K562 (cell line): Measurements from ENCODE around the gene POLD4. TPM values are rescaled to one million over a fixed set of nuclear protein-coding genes. Genes with fewer than 3 reads are reported as not detected.

ENCODE experiments used
- CHD4 ChIP-seq: fragments of 200-600 bp; sonication (generic); IDR thresholded peaks from 3 replicates; pipeline ENCODE4 v1.6.1; 2012; ENCODE audit warnings: low read depth, mild to moderate bottlenecking, mixed read lengths, low read length, inconsistent platforms; ENCODE audit not compliant: insufficient read depth, insufficient replicate concordance, poor library complexity, severe bottlenecking
- COPS2 ChIP-seq: fragments of 450-650 bp; conservative IDR thresholded peaks from 2 replicates; pipeline ENCODE4 v1.6.1; 2016; ENCODE audit warnings: mild to moderate bottlenecking, moderate library complexity
- CREB3 ChIP-seq: fragments of 450-650 bp; conservative IDR thresholded peaks from 2 replicates; pipeline ENCODE4 v1.6.1; 2016; ENCODE audit warnings: missing genetic modification characterization, low read depth, mild to moderate bottlenecking, missing compliant biosample characterization, moderate library complexity
- CTCFL ChIP-seq: IDR thresholded peaks from 2 replicates; pipeline ENCODE4 v1.6.1; 2011; ENCODE audit warnings: borderline replicate concordance, low read depth, mild to moderate bottlenecking, moderate library complexity, low read length; ENCODE audit not compliant: insufficient read depth, poor library complexity, severe bottlenecking
- FOXK1 ChIP-seq: sonication (generic); formaldehyde crosslinking; IDR thresholded peaks from 2 replicates; pipeline ENCODE4 v1.8.0; 2022; ENCODE audit warnings: missing genetic modification reagents, mild to moderate bottlenecking, borderline replicate concordance
- MGA ChIP-seq: fragments of 450-650 bp; IDR thresholded peaks from 2 replicates; pipeline ENCODE4 v1.6.1; 2016; ENCODE audit warnings: mild to moderate bottlenecking, moderate library complexity
- TAF15 ChIP-seq: fragments of 200-400 bp; formaldehyde crosslinking; IDR thresholded peaks from 2 replicates; pipeline ENCODE4 v1.6.1; 2017; ENCODE audit warnings: mild to moderate bottlenecking, low read depth, low read length, moderate library complexity
- THRAP3 ChIP-seq: fragments of 450-650 bp; IDR thresholded peaks from 2 replicates; pipeline ENCODE4 v1.6.1; 2016; ENCODE audit warnings: mild to moderate bottlenecking, inconsistent platforms, borderline replicate concordance
- ZNF212 ChIP-seq: fragments of 450-650 bp; formaldehyde crosslinking; IDR thresholded peaks from 2 replicates; pipeline ENCODE4 v1.4.0; 2020; ENCODE audit warnings: mild to moderate bottlenecking
- ZNF77 ChIP-seq: fragments of 250-450 bp; sonication (Bioruptor Pico); IDR thresholded peaks from 2 replicates; pipeline ENCODE4 v1.5.0; 2020
- polyA plus RNA-seq, 8 experiments: library from polyadenylated mRNA; depleted of rRNA in 4 of 8; stranded (reverse) in 5 of 8; unstranded in 3 of 8; fragments of >200 nt; fragmentation: Nextera tagmentation in 2 of 8; fragmentation: Illumina TruSeq in 1 of 8; extraction: Ambion mirVana in 2 of 8; extraction: Trizol in 1 of 8; gene quantifications; 2 replicates each; pipeline versions ENCODE4 v1.2.1 to v1.2.3, GENCODE V29; 2011 to 2014; ENCODE audit warnings: inconsistent platforms in 1 of 8, missing spikeins in 1 of 8
- total RNA-seq, 7 experiments: library from RNA; depleted of rRNA in 6 of 7; stranded (reverse); fragments of >200 nt in 6 of 7; fragmentation: Illumina TruSeq in 2 of 7; extraction: Trizol in 2 of 7; gene quantifications; 2 replicates each; pipeline versions ENCODE4 v1.2.1 to v1.2.3, GENCODE V29; 2011 to 2021; ENCODE audit warnings: low replicate concordance in 1 of 7

The POLD4 gene
- total and polyA plus RNA-seq, 9 of the 15 experiments (the other 6 are each of a cell fraction or from before 2014, with no cell fraction given) = 5.8 to 64.5 (median 18.3) TPM

- TF ChIP-seq MGA = no peak
- TF ChIP-seq TAF15 = no peak
- TF ChIP-seq CREB3 (tag) = no peak
- no peak for TF ChIP-seq FOXK1
- TF ChIP-seq THRAP3 = no peak
- TF ChIP-seq ZNF77 (CRISPR knock-in tag) = no peak
- TF ChIP-seq CHD4 = no peak
- no peak for TF ChIP-seq ZNF212
- no peak for TF ChIP-seq COPS2
- no peak for TF ChIP-seq CTCFL
These were observed at the start of gene POLD4 (continued) for GRCh38 chr11:67353317-67354074.
